Testis (tissue), 2 donors: ENCODE results near the gene CAPN1.

Experiments used
- POLR2A ChIP-seq: fragments of 450-650 bp; IDR thresholded peaks from one replicate; pipeline ENCODE4 v1.6.1; 2017; ENCODE audit warnings: antibody characterized with exemption, mild to moderate bottlenecking, moderate library complexity
- TF ChIP-seq, protein P1 (sequence below), 3 experiments: fragments of 450-650 bp in 2 of 3; fragments of 200-600 bp in 1 of 3; sonication (generic) in 1 of 3; IDR thresholded peaks; one replicate each; pipeline ENCODE4 v1.5.1; 2016 to 2019; ENCODE audit warnings: antibody characterized with exemption in 3 of 3, mild to moderate bottlenecking in 2 of 3, moderate library complexity in 1 of 3

DNA sequence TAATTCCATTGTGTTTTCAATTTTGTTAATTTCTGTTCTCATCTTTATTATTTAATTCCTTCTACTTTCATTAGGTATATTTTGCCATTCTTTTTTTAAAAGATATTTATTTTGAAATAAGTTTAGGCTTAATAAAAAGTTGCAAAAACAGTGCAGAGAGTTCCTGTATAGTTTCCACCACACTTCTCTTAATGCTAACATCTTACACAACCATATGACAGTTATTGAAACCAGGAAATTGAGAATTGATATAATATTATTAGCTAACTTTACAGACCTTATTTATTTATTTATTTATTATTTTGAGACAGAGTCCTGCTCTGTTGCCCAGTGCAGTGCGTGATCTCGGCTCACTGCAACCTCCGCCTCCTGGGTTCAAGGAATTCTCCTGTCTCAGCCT, 25.5 kb upstream of the CAPN1 start:
- TF ChIP-seq, protein P1, sequence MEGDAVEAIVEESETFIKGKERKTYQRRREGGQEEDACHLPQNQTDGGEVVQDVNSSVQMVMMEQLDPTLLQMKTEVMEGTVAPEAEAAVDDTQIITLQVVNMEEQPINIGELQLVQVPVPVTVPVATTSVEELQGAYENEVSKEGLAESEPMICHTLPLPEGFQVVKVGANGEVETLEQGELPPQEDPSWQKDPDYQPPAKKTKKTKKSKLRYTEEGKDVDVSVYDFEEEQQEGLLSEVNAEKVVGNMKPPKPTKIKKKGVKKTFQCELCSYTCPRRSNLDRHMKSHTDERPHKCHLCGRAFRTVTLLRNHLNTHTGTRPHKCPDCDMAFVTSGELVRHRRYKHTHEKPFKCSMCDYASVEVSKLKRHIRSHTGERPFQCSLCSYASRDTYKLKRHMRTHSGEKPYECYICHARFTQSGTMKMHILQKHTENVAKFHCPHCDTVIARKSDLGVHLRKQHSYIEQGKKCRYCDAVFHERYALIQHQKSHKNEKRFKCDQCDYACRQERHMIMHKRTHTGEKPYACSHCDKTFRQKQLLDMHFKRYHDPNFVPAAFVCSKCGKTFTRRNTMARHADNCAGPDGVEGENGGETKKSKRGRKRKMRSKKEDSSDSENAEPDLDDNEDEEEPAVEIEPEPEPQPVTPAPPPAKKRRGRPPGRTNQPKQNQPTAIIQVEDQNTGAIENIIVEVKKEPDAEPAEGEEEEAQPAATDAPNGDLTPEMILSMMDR (IDR thresholded peaks at IDR 0.05) = no peak
- TF ChIP-seq POLR2A = no peak
